Fibroblast of lung (primary cell): ENCODE results near the gene PEPD. TPM values are rescaled to one million over a fixed set of nuclear protein-coding genes. Genes with fewer than 3 reads are reported as not detected.

Experiments
- DNase-seq, 2 donors: peaks; one replicate each; pipeline versions ENCODE4 v3.0.0 to v3.0.0-alpha.2; 2010; ENCODE audit warnings: low read depth in 2 of 2
- H2AFZ ChIP-seq: 2 replicates; pipeline ENCODE4 v1.5.1; 2012; ENCODE audit warnings: low read length, control low read depth, inconsistent platforms
- H3K27ac ChIP-seq: 2 replicates; pipeline ENCODE4 v1.5.1; 2011; ENCODE audit warnings: low read length, control low read depth; ENCODE audit not compliant: insufficient read depth
- H3K27me3 ChIP-seq: 2 replicates; pipeline ENCODE4 v1.5.1; 2011; ENCODE audit warnings: mild to moderate bottlenecking, low read length; ENCODE audit not compliant: control insufficient read depth, insufficient read depth
- H3K36me3 ChIP-seq: 2 replicates; pipeline ENCODE4 v1.5.1; 2011; ENCODE audit warnings: low read length; ENCODE audit not compliant: control insufficient read depth, insufficient read depth
- H3K4me1 ChIP-seq: 2 replicates; pipeline ENCODE4 v1.5.1; 2011; ENCODE audit warnings: low read length; ENCODE audit not compliant: control insufficient read depth, insufficient read depth; ENCODE audit errors: extremely low read depth
- H3K4me2 ChIP-seq: 2 replicates; pipeline ENCODE4 v1.5.1; 2011; ENCODE audit warnings: low read length, control low read depth; ENCODE audit not compliant: insufficient read depth; ENCODE audit errors: extremely low read depth
- H3K4me3 ChIP-seq, 4 experiments: fragments of 200-600 bp in 1 of 4; sonication (generic) in 1 of 4; replicated peaks in 1 of 4; 2 replicates each; pipeline ENCODE4 v1.5.1; 2011 to 2016; ENCODE audit warnings: low read length in 4 of 4, low read depth in 3 of 4, mild to moderate bottlenecking in 3 of 4, control low read depth in 2 of 4, inconsistent platforms in 1 of 4, mixed read lengths in 1 of 4; ENCODE audit not compliant: insufficient read depth in 1 of 4; ENCODE audit errors: control extremely low read depth in 1 of 4
- H3K79me2 ChIP-seq: 2 replicates; pipeline ENCODE4 v1.5.1; 2012; ENCODE audit warnings: mild to moderate bottlenecking, low read length, inconsistent platforms; ENCODE audit not compliant: control insufficient read depth, insufficient read depth
- H3K9ac ChIP-seq: 2 replicates; pipeline ENCODE4 v1.5.1; 2011; ENCODE audit warnings: mild to moderate bottlenecking, low read length, control low read depth; ENCODE audit not compliant: insufficient read depth
- H3K9me3 ChIP-seq: 2 replicates; pipeline ENCODE4 v1.5.1; 2012; ENCODE audit warnings: low read depth, low read length; ENCODE audit not compliant: control insufficient read depth, insufficient read depth
- H4K20me1 ChIP-seq: 2 replicates; pipeline ENCODE4 v1.5.1; 2011; ENCODE audit warnings: low read length; ENCODE audit not compliant: control insufficient read depth, insufficient read depth; ENCODE audit errors: extremely low read depth
- EZH2 ChIP-seq: IDR thresholded peaks from 2 replicates; pipeline ENCODE4 v1.5.1; 2012; ENCODE audit warnings: low read length, control low read depth, mild to moderate bottlenecking; ENCODE audit errors: missing control alignments
- polyA plus RNA-seq, 2 donors: library from polyadenylated mRNA; depleted of rRNA in 1 of 2; stranded (reverse) in 1 of 2; unstranded in 1 of 2; fragments of >200 nt; gene quantifications; 2 replicates each; pipeline ENCODE4 v1.2.1, GENCODE V29; 2011 to 2012; ENCODE audit warnings: missing spikeins in 1 of 2
- total RNA-seq: library from RNA; depleted of rRNA; stranded (reverse); fragments of >200 nt; gene quantifications from 2 replicates; pipeline ENCODE4 v1.2.1, GENCODE V29; 2014
- TF ChIP-seq, protein P1 (sequence below), 2 donors: IDR thresholded peaks in 1 of 2; conservative IDR thresholded peaks in 1 of 2; 1 replicate in 1 of 2; 2 replicates in 1 of 2; pipeline ENCODE4 v1.5.1; 2011 to 2012; ENCODE audit warnings: low read length in 2 of 2, control low read depth in 1 of 2, inconsistent platforms in 1 of 2, low read depth in 1 of 2, mild to moderate bottlenecking in 1 of 2

Gene PEPD
- total and polyA plus RNA-seq, 2 donors (not counting 1 experiment from before 2014, with no cell fraction given): 59.8 to 81.9 TPM

- Histone ChIP-seq H3K4me3 (no peak overlapping the region), H3K27ac (no peak overlapping the region), H3K27me3 (no peaks in the 10 kb centered on the region), H3K9ac (no peak overlapping the region), H3K36me3 (no peaks in the 10 kb centered on the region), H3K9me3 (no peaks in the 10 kb centered on the region), H3K4me2 (no peak overlapping the region), H3K4me1 (no peaks in the 10 kb centered on the region), H2AFZ (no peak overlapping the region), H3K79me2 (no peaks in the 10 kb centered on the region), H4K20me1 (no peaks in the 10 kb centered on the region)
- no peak for DNase-seq
- no peak for TF ChIP-seq EZH2
- TF ChIP-seq, protein P1, sequence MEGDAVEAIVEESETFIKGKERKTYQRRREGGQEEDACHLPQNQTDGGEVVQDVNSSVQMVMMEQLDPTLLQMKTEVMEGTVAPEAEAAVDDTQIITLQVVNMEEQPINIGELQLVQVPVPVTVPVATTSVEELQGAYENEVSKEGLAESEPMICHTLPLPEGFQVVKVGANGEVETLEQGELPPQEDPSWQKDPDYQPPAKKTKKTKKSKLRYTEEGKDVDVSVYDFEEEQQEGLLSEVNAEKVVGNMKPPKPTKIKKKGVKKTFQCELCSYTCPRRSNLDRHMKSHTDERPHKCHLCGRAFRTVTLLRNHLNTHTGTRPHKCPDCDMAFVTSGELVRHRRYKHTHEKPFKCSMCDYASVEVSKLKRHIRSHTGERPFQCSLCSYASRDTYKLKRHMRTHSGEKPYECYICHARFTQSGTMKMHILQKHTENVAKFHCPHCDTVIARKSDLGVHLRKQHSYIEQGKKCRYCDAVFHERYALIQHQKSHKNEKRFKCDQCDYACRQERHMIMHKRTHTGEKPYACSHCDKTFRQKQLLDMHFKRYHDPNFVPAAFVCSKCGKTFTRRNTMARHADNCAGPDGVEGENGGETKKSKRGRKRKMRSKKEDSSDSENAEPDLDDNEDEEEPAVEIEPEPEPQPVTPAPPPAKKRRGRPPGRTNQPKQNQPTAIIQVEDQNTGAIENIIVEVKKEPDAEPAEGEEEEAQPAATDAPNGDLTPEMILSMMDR (conservative IDR thresholded peaks at IDR 0.05 in 1 of 2, IDR thresholded peaks at IDR 0.05 in 1 of 2; ENCODE audit: low read depth in 1 of 2, low read length in 2 of 2): no peak
Measured at GRCh38 chr19:33436360-33437345, 84.9 kb downstream of the PEPD start.

- no peaks in the 10 kb centered on the region for H3K27me3 ChIP-seq
- H3K9ac ChIP-seq: no peak overlapping the region
- no peak overlapping the region for H2AFZ ChIP-seq
- H3K4me1 ChIP-seq: no peaks in the 10 kb centered on the region
- H3K79me2 ChIP-seq: no peaks in the 10 kb centered on the region
- H3K4me2 ChIP-seq: no peak overlapping the region
- H4K20me1 ChIP-seq: no peaks in the 10 kb centered on the region
- no peak for DNase-seq
- TF ChIP-seq EZH2: no peak
- TF ChIP-seq, protein P1 (conservative IDR thresholded peaks at IDR 0.05 in 1 of 2, IDR thresholded peaks at IDR 0.05 in 1 of 2; ENCODE audit: low read depth in 1 of 2, low read length in 2 of 2): no peak
- no peaks in the 10 kb centered on the region for H3K9me3 ChIP-seq
- no peak overlapping the region for H3K27ac ChIP-seq
- no peak overlapping the region for H3K4me3 ChIP-seq
- H3K36me3 ChIP-seq: no peaks in the 10 kb centered on the region
Measured at GRCh38 chr19:33435706-33436359, 85.8 kb downstream of the PEPD start.
